HG02870 (cell line): Measurements from ENCODE around the gene PCDHGA3.
"Not testable (repeated sequence)": the region's sequence is repeated elsewhere in the genome, so short reads cannot be mapped to it uniquely, and the experiment has no call there.

Source experiments
- ATAC-seq: cut with Tn5 transposase; IDR thresholded peaks from one replicate; pipeline ENCODE4 v1.9.1; 2021; ENCODE audit warnings: mild to moderate bottlenecking, moderate library complexity; ENCODE audit not compliant: unreplicated experiment

The PCDHGA3 gene

GRCh38 chr5:141343242-141343952 lies at the start of gene PCDHGA3:
Gene PCDHGA3 (plus strand): TSS chr5:141343829. CDS start chr5:141344034, 205 bp downstream.
- ATAC-seq: no peak

GRCh38 chr5:141298376-141298775 lies 45.3 kb upstream of the PCDHGA3 start:
- ATAC-seq: no peak

- no peak for ATAC-seq
Observed at GRCh38 chr5:141303756-141304155, 39.9 kb upstream of the PCDHGA3 start, which contains the start of gene SLC25A2. Gene SLC25A2 (minus strand): TSS chr5:141304049. CDS start chr5:141303865, 184 bp downstream.

GRCh38 chr5:141306630-141307029 lies 37.0 kb upstream of the PCDHGA3 start:
- ATAC-seq: no peak

GRCh38 chr5:141313711-141314110 lies 29.9 kb upstream of the PCDHGA3 start:
- ATAC-seq: no peak

GRCh38 chr5:141316963-141317362 lies 26.7 kb upstream of the PCDHGA3 start:
- ATAC-seq: not testable (repeated sequence)

- no peak for ATAC-seq
Observed at GRCh38 chr5:141319202-141319601, 24.4 kb upstream of the PCDHGA3 start.

- no peak for ATAC-seq
Observed at GRCh38 chr5:141319699-141320098, 23.9 kb upstream of the PCDHGA3 start.

GRCh38 chr5:141320225-141321169 lies 23.1 kb upstream of the PCDHGA3 start, which contains the start of gene TAF7:
Gene TAF7 (minus strand): TSS chr5:141320784. CDS start chr5:141320044, 740 bp downstream.
- ATAC-seq: peak; percentile 86

- no peak for ATAC-seq
Observed at GRCh38 chr5:141322261-141322660, 21.4 kb upstream of the PCDHGA3 start.

- ATAC-seq: peak; percentile 72
Observed at GRCh38 chr5:141326088-141326854, 17.4 kb upstream of the PCDHGA3 start.

- no peak for ATAC-seq
Observed at GRCh38 chr5:141328231-141328630, 15.4 kb upstream of the PCDHGA3 start.

- ATAC-seq: peak; percentile 53
Observed at GRCh38 chr5:141330299-141331080, 13.1 kb upstream of the PCDHGA3 start, which contains the start of gene PCDHGA1. Gene PCDHGA1 (plus strand): TSS chr5:141330514.

GRCh38 chr5:141332571-141332970 lies 11.1 kb upstream of the PCDHGA3 start:
- ATAC-seq: not testable (repeated sequence)

- no peak for ATAC-seq
Observed at GRCh38 chr5:141338538-141339306, 4.9 kb upstream of the PCDHGA3 start, which contains the start of gene PCDHGA2. Gene PCDHGA2 (plus strand): TSS chr5:141338760.

- not testable (repeated sequence) for ATAC-seq
Observed at GRCh38 chr5:141340781-141341354, 2.8 kb upstream of the PCDHGA3 start.

GRCh38 chr5:141342773-141343172 lies 856 bp upstream of the PCDHGA3 start:
- ATAC-seq: no peak

GRCh38 chr5:141343953-141344463 lies 379 bp downstream of the PCDHGA3 start:
- no peak for ATAC-seq
